WTC11 (cell line): ENCODE data around the gene CLSTN2. TPM values are rescaled to one million over a fixed set of nuclear protein-coding genes. Genes with fewer than 3 reads are reported as not detected.

Experiments used
- ATAC-seq: fragments of 200-7000 bp; cut with Tn5 transposase; 2 replicates; pipeline ENCODE4 v1.10.0; 2021; ENCODE audit warnings: mild to moderate bottlenecking, moderate library complexity
- CTCF ChIA-PET: fragments of 300-600 bp; sonication (Branson Sonifier 250); formaldehyde crosslinking; loops from one replicate; lab custom pipeline; 2021; ENCODE audit warnings: antibody characterized with exemption; lab: Charles Lee
- POLR2A ChIA-PET: fragments of 350-600 bp; sonication (Branson Sonifier 250); formaldehyde crosslinking; loops from one replicate; lab custom pipeline; 2021; ENCODE audit warnings: antibody characterized with exemption; lab: Charles Lee
- DNase-seq: peaks from one replicate; pipeline ENCODE4 v3.0.0; 2021; ENCODE audit warnings: low spot score
- H3K27ac Mint-ChIP-seq: 2 replicates; pipeline ENCODE4 v1.8.0; 2021; ENCODE audit warnings: mixed read lengths
- H3K27me3 Mint-ChIP-seq: 2 replicates; pipeline ENCODE4 v1.8.0; 2021; ENCODE audit warnings: low read depth, mild to moderate bottlenecking, moderate library complexity, mixed read lengths
- H3K36me3 Mint-ChIP-seq: 2 replicates; pipeline ENCODE4 v1.8.0; 2021; ENCODE audit warnings: mixed read lengths
- H3K4me1 Mint-ChIP-seq: 2 replicates; pipeline ENCODE4 v1.8.0; 2022; ENCODE audit warnings: mixed read lengths
- H3K4me3 Mint-ChIP-seq: 2 replicates; pipeline ENCODE4 v1.8.0; 2021; ENCODE audit warnings: mild to moderate bottlenecking, moderate library complexity, mixed read lengths
- H3K9me3 Mint-ChIP-seq: 2 replicates; pipeline ENCODE4 v1.8.0; 2021; ENCODE audit warnings: mixed read lengths
- ATF1 ChIP-seq: sonication (generic); formaldehyde crosslinking; IDR thresholded peaks from 2 replicates; pipeline ENCODE4 v1.8.1; 2023; ENCODE audit warnings: mild to moderate bottlenecking, moderate library complexity, missing genetic modification reagents
- ETV6 ChIP-seq: sonication (generic); formaldehyde crosslinking; IDR thresholded peaks from 2 replicates; pipeline ENCODE4 v1.8.1; 2022; ENCODE audit warnings: mild to moderate bottlenecking, missing genetic modification reagents
- GABPB1 ChIP-seq: sonication (generic); formaldehyde crosslinking; IDR thresholded peaks from 2 replicates; pipeline ENCODE4 v1.8.1; 2023; ENCODE audit warnings: mild to moderate bottlenecking, missing genetic modification reagents
- GRHL2 ChIP-seq: fragments of 250-450 bp; sonication (Bioruptor Pico); IDR thresholded peaks from 2 replicates; pipeline ENCODE4 v1.8.0; 2022; ENCODE audit warnings: mild to moderate bottlenecking, moderate library complexity; ENCODE audit not compliant: insufficient replicate concordance, severe bottlenecking
- MYBL2 ChIP-seq: sonication (generic); formaldehyde crosslinking; IDR thresholded peaks from 2 replicates; pipeline ENCODE4 v1.8.1; 2023; ENCODE audit warnings: mild to moderate bottlenecking, moderate library complexity, missing genetic modification reagents
- NFE2L1 ChIP-seq: sonication (generic); formaldehyde crosslinking; IDR thresholded peaks from 2 replicates; pipeline ENCODE4 v1.8.1; 2023; ENCODE audit warnings: missing genetic modification reagents
- ZNF396 ChIP-seq: fragments of 250-450 bp; sonication (Bioruptor Pico); IDR thresholded peaks from 2 replicates; pipeline ENCODE4 v1.8.0; 2021; ENCODE audit warnings: mild to moderate bottlenecking, moderate library complexity, borderline replicate concordance
- ZNF423 ChIP-seq: fragments of 250-450 bp; sonication (Bioruptor Pico); IDR thresholded peaks from 2 replicates; pipeline ENCODE4 v2.1.2; 2022; ENCODE audit warnings: mild to moderate bottlenecking, moderate library complexity
- total RNA-seq: library from RNA; stranded (reverse); gene quantifications from 3 replicates; pipeline ENCODE4 v1.2.3, GENCODE V29; 2021
- TF ChIP-seq, protein P1 (sequence below): sonication (generic); formaldehyde crosslinking; IDR thresholded peaks from 2 replicates; pipeline ENCODE4 v1.8.1; 2023; ENCODE audit warnings: mild to moderate bottlenecking, missing genetic modification reagents, moderate library complexity
- TF ChIP-seq, protein P2 (sequence below): fragments of 250-450 bp; sonication (Bioruptor Pico); conservative IDR thresholded peaks from 2 replicates; pipeline ENCODE4 v1.9.0; 2021; ENCODE audit warnings: mild to moderate bottlenecking
- TF ChIP-seq, protein P3 (sequence below): fragments of 200-600 bp; IDR thresholded peaks from 2 replicates; pipeline ENCODE4 v1.8.0; 2022; ENCODE audit warnings: antibody characterized with exemption
- TF ChIP-seq, protein P4 (sequence below): sonication (generic); formaldehyde crosslinking; IDR thresholded peaks from 2 replicates; pipeline ENCODE4 v1.8.1; 2023; ENCODE audit warnings: mild to moderate bottlenecking, missing genetic modification reagents, borderline replicate concordance
- TF ChIP-seq, protein P5 (sequence below): sonication (generic); formaldehyde crosslinking; IDR thresholded peaks from 2 replicates; pipeline ENCODE4 v1.8.0; 2022; ENCODE audit warnings: mild to moderate bottlenecking, missing genetic modification reagents
- TF ChIP-seq, protein P6 (sequence below): sonication (generic); formaldehyde crosslinking; conservative IDR thresholded peaks from 2 replicates; pipeline ENCODE4 v1.8.1; 2023; ENCODE audit warnings: mild to moderate bottlenecking, low read depth, missing genetic modification reagents, moderate library complexity
- TF ChIP-seq, protein P7 (sequence below): fragments of 250-450 bp; sonication (Bioruptor Pico); IDR thresholded peaks from 2 replicates; pipeline ENCODE4 v1.9.0; 2021; ENCODE audit warnings: mild to moderate bottlenecking
- TF ChIP-seq, protein P8 (sequence below): sonication (generic); formaldehyde crosslinking; IDR thresholded peaks from 2 replicates; pipeline ENCODE4 v1.8.1; 2022; ENCODE audit warnings: missing genetic modification reagents, borderline replicate concordance

The CLSTN2 gene
- total RNA-seq, 1 experiment from 2014 or later, result 0.35 TPM

DNA sequence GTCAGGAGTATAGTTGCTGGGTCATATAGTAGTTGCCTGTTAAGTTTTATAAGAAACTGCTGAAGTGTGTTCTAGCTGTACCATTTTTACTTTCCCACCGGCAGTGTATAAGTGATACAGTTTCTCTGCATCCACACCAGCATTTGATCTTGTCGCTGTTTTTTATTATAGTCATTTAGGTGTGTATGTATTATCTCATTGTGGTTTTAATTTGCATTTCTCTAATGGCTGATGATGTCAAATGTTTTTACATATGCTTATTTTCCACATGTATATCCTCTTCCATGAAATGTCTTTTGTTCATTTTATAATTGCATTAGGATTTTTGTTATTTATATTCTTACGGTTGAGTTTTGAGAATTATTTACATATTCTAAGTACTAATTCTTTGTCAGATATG lies 254.3 kb downstream of the CLSTN2 start:
- POLR2A ChIA-PET, result no interaction called here
- Mint-ChIP-seq H3K9me3 (peaks cover 18% of the 10 kb centered on the region), H3K4me1 (no peaks in the 10 kb centered on the region), H3K27ac (no peak overlapping the region), H3K27me3 (no peaks in the 10 kb centered on the region), H3K36me3 (peaks cover 8% of the 10 kb centered on the region), H3K4me3 (no peak overlapping the region)
- DNase-seq, result no peak
- no peak for ATAC-seq
- TF ChIP-seq, protein P1, sequence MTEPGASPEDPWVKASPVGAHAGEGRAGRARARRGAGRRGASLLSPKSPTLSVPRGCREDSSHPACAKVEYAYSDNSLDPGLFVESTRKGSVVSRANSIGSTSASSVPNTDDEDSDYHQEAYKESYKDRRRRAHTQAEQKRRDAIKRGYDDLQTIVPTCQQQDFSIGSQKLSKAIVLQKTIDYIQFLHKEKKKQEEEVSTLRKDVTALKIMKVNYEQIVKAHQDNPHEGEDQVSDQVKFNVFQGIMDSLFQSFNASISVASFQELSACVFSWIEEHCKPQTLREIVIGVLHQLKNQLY (CRISPR knock-in tag), result no peak
- TF ChIP-seq, protein P2, sequence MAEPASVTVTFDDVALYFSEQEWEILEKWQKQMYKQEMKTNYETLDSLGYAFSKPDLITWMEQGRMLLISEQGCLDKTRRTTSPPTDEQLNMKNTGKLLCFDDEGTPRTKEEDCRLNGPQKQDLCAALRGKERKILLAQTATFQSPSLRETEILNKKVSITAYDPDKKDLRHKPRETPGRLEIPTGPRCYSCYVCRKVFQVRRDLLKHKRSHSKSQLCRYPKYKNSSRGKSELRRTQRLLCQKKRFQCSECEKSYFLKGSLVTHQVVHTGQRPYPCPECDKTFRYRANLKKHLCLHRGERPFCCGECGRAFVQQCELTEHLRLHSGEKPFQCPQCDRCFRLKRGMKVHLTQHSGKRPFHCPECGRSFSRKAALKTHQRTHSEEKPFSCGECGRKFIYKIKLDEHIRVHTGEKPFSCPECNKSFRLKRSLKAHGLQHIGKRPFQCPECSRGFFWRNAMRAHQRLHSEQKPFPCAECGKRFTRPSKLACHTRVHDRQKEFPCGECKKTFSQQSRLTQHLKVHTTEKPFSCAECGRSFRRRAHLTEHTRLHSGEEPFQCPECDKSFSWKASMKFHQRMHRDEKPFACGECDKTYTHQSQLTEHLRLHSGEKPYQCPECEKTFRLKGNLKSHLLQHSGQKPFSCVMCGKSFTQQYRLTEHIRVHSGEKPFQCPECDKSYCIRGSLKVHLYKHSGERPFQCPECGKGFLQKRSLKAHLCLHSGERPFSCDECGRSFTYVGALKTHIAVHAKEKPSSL, result no peak
- TF ChIP-seq, protein P3, sequence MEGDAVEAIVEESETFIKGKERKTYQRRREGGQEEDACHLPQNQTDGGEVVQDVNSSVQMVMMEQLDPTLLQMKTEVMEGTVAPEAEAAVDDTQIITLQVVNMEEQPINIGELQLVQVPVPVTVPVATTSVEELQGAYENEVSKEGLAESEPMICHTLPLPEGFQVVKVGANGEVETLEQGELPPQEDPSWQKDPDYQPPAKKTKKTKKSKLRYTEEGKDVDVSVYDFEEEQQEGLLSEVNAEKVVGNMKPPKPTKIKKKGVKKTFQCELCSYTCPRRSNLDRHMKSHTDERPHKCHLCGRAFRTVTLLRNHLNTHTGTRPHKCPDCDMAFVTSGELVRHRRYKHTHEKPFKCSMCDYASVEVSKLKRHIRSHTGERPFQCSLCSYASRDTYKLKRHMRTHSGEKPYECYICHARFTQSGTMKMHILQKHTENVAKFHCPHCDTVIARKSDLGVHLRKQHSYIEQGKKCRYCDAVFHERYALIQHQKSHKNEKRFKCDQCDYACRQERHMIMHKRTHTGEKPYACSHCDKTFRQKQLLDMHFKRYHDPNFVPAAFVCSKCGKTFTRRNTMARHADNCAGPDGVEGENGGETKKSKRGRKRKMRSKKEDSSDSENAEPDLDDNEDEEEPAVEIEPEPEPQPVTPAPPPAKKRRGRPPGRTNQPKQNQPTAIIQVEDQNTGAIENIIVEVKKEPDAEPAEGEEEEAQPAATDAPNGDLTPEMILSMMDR, result no peak
- TF ChIP-seq ZNF396 (CRISPR knock-in tag) (no peak), GRHL2 (CRISPR knock-in tag) (no peak), ATF1 (CRISPR knock-in tag) (no peak), NFE2L1 (CRISPR knock-in tag) (no peak), MYBL2 (no peak), GABPB1 (no peak)
- TF ChIP-seq, protein P4, sequence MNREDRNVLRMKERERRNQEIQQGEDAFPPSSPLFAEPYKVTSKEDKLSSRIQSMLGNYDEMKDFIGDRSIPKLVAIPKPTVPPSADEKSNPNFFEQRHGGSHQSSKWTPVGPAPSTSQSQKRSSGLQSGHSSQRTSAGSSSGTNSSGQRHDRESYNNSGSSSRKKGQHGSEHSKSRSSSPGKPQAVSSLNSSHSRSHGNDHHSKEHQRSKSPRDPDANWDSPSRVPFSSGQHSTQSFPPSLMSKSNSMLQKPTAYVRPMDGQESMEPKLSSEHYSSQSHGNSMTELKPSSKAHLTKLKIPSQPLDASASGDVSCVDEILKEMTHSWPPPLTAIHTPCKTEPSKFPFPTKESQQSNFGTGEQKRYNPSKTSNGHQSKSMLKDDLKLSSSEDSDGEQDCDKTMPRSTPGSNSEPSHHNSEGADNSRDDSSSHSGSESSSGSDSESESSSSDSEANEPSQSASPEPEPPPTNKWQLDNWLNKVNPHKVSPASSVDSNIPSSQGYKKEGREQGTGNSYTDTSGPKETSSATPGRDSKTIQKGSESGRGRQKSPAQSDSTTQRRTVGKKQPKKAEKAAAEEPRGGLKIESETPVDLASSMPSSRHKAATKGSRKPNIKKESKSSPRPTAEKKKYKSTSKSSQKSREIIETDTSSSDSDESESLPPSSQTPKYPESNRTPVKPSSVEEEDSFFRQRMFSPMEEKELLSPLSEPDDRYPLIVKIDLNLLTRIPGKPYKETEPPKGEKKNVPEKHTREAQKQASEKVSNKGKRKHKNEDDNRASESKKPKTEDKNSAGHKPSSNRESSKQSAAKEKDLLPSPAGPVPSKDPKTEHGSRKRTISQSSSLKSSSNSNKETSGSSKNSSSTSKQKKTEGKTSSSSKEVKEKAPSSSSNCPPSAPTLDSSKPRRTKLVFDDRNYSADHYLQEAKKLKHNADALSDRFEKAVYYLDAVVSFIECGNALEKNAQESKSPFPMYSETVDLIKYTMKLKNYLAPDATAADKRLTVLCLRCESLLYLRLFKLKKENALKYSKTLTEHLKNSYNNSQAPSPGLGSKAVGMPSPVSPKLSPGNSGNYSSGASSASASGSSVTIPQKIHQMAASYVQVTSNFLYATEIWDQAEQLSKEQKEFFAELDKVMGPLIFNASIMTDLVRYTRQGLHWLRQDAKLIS (CRISPR knock-in tag), result no peak
- TF ChIP-seq, protein P5, sequence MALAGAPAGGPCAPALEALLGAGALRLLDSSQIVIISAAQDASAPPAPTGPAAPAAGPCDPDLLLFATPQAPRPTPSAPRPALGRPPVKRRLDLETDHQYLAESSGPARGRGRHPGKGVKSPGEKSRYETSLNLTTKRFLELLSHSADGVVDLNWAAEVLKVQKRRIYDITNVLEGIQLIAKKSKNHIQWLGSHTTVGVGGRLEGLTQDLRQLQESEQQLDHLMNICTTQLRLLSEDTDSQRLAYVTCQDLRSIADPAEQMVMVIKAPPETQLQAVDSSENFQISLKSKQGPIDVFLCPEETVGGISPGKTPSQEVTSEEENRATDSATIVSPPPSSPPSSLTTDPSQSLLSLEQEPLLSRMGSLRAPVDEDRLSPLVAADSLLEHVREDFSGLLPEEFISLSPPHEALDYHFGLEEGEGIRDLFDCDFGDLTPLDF (CRISPR knock-in tag), result no peak
- CTCF ChIA-PET, result no interaction called here

DNA sequence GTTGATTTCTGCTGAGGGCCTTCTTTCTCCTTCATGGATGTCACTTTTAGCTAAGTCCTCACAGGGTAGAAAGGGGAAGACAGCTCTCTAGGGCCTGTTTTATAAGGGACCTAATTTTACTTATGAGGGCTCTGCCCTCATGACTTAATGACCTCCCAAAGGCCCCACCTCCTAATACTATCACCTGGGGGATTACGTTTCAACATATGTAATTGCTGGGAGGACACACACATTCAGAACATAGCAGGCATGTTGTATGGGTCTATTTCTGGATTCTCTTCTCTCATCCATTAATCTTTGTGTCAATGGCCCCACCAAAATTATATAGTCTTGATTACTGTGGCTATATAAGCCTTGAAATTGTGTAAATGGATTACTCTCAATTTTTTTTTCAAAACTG lies 255.0 kb downstream of the CLSTN2 start:
- ATAC-seq (no peak), DNase-seq (no peak)
- POLR2A ChIA-PET, result interaction anchor here (0.6 kb wide), 1 partner anchor 259 kb away, joined by 3 read pairs; no protein-coding TSS in a partner anchor
- peaks cover 11% of the 10 kb centered on the region for H3K36me3 Mint-ChIP-seq
- no peak for TF ChIP-seq ZNF423 (CRISPR knock-in tag)
- TF ChIP-seq, protein P6, sequence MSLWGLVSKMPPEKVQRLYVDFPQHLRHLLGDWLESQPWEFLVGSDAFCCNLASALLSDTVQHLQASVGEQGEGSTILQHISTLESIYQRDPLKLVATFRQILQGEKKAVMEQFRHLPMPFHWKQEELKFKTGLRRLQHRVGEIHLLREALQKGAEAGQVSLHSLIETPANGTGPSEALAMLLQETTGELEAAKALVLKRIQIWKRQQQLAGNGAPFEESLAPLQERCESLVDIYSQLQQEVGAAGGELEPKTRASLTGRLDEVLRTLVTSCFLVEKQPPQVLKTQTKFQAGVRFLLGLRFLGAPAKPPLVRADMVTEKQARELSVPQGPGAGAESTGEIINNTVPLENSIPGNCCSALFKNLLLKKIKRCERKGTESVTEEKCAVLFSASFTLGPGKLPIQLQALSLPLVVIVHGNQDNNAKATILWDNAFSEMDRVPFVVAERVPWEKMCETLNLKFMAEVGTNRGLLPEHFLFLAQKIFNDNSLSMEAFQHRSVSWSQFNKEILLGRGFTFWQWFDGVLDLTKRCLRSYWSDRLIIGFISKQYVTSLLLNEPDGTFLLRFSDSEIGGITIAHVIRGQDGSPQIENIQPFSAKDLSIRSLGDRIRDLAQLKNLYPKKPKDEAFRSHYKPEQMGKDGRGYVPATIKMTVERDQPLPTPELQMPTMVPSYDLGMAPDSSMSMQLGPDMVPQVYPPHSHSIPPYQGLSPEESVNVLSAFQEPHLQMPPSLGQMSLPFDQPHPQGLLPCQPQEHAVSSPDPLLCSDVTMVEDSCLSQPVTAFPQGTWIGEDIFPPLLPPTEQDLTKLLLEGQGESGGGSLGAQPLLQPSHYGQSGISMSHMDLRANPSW (CRISPR knock-in tag), result no peak
- no peak for TF ChIP-seq ETV6
- TF ChIP-seq, protein P7, sequence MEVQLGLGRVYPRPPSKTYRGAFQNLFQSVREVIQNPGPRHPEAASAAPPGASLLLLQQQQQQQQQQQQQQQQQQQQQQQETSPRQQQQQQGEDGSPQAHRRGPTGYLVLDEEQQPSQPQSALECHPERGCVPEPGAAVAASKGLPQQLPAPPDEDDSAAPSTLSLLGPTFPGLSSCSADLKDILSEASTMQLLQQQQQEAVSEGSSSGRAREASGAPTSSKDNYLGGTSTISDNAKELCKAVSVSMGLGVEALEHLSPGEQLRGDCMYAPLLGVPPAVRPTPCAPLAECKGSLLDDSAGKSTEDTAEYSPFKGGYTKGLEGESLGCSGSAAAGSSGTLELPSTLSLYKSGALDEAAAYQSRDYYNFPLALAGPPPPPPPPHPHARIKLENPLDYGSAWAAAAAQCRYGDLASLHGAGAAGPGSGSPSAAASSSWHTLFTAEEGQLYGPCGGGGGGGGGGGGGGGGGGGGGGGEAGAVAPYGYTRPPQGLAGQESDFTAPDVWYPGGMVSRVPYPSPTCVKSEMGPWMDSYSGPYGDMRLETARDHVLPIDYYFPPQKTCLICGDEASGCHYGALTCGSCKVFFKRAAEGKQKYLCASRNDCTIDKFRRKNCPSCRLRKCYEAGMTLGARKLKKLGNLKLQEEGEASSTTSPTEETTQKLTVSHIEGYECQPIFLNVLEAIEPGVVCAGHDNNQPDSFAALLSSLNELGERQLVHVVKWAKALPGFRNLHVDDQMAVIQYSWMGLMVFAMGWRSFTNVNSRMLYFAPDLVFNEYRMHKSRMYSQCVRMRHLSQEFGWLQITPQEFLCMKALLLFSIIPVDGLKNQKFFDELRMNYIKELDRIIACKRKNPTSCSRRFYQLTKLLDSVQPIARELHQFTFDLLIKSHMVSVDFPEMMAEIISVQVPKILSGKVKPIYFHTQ (CRISPR knock-in tag), result no peak
- TF ChIP-seq, protein P8, sequence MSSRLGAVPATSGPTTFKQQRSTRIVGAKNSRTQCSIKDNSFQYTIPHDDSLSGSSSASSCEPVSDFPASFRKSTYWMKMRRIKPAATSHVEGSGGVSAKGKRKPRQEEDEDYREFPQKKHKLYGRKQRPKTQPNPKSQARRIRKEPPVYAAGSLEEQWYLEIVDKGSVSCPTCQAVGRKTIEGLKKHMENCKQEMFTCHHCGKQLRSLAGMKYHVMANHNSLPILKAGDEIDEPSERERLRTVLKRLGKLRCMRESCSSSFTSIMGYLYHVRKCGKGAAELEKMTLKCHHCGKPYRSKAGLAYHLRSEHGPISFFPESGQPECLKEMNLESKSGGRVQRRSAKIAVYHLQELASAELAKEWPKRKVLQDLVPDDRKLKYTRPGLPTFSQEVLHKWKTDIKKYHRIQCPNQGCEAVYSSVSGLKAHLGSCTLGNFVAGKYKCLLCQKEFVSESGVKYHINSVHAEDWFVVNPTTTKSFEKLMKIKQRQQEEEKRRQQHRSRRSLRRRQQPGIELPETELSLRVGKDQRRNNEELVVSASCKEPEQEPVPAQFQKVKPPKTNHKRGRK, result no peak
- H3K27ac Mint-ChIP-seq, result no peak overlapping the region
- no peaks in the 10 kb centered on the region for H3K27me3 Mint-ChIP-seq
- no peak overlapping the region for H3K4me3 Mint-ChIP-seq
- H3K4me1 Mint-ChIP-seq, result no peaks in the 10 kb centered on the region
- CTCF ChIA-PET, result no interaction called here
- H3K9me3 Mint-ChIP-seq, result peaks cover 21% of the 10 kb centered on the region
